B cell (primary cell): ENCODE data around the gene SMIM35.

Source experiments
- CTCF ChIP-seq: fragments of 200-600 bp; IDR thresholded peaks from one replicate; pipeline ENCODE4 v1.8.0; 2022; ENCODE audit warnings: antibody characterized with exemption, mild to moderate bottlenecking
- EZH2 ChIP-seq: IDR thresholded peaks from 2 replicates; pipeline ENCODE4 v1.6.1; 2012; ENCODE audit warnings: borderline replicate concordance, low read depth, mild to moderate bottlenecking, moderate library complexity, low read length; ENCODE audit not compliant: insufficient read depth, poor library complexity, severe bottlenecking

GRCh38 chr11:118132385-118133151, 45.8 kb upstream of the SMIM35 start:
- no peak for TF ChIP-seq CTCF
- TF ChIP-seq EZH2, result no peak
